A549 treated with Mapracorat at 1 μM for 4 hours (cell line): ENCODE measurements around the gene COL1A2. TPM values are rescaled to one million over a fixed set of nuclear protein-coding genes. Genes with fewer than 3 reads are reported as not detected.

ENCODE experiments used
- total RNA-seq: library from RNA; stranded (reverse); fragments of 200-300 nt; extraction: Qiagen RNA extraction; gene quantifications from 5 replicates; pipeline ENCODE4 v1.2.3, GENCODE V29; 2022

The COL1A2 gene
- not detected in 5 replicates for total RNA-seq

GRCh38 chr7:94394437-94395140, at the start of gene COL1A2:
Gene COL1A2, plus strand, starts transcription at chr7:94394895. Its CDS starts 137 bp downstream, at chr7:94395032.

Other genes starting within 250 kb of the COL1A2 start
- 6.5 to 11.6 TPM (median 9.7 TPM) in 5 replicates for gene CASD1, start 114.9 kb downstream of the COL1A2 start, total RNA-seq